Measurements from ENCODE around the gene UBXN11. TPM values are rescaled to one million over a fixed set of nuclear protein-coding genes. Genes with fewer than 3 reads are reported as not detected.
"Not testable (repeated sequence)": the region's sequence is repeated elsewhere in the genome, so short reads cannot be mapped to it uniquely, and the experiment has no call there.

UBXN11 gene
- total and polyA plus RNA-seq, 2 of the 13 experiments (the other 11 are each of a cell fraction or from before 2014, with no cell fraction given): 9.3 to 10.4 TPM

GRCh38 chr1:26336477-26337205 is 30.2 kb upstream of the UBXN11 start (continued):
- no peak for TF ChIP-seq DZIP1 (CRISPR knock-in tag; IDR thresholded peaks at IDR 0.05)
- TF ChIP-seq ZNF839 (CRISPR knock-in tag; IDR thresholded peaks at IDR 0.05; ENCODE audit: borderline replicate concordance): no peak
- TF ChIP-seq ZKSCAN8 (CRISPR knock-in tag; IDR thresholded peaks at IDR 0.05; ENCODE audit: borderline replicate concordance): no peak

- intact Hi-C loops (cut with micrococcal nuclease; ENCODE audit: unreplicated experiment) (no loop called here), in situ Hi-C loops (cut with HindIII; ENCODE audit: extremely low pct_ligation_motif_present, low pct_unique_long_range_greater_than_20kb) (no loop called here)
- Histone ChIP-seq H3K36me3 (replicated peaks in 1 of 2; ENCODE audit: control insufficient read depth in 1 of 2, insufficient read depth in 2 of 2, low read length in 2 of 2) (no peaks in the 10 kb centered on the region), H3K4me1 (ENCODE audit: insufficient read depth, low read length) (peaks cover 23% of the 10 kb centered on the region), H4K20me1 (ENCODE audit: insufficient read depth, low read length) (no peaks in the 10 kb centered on the region), H3K9ac (ENCODE audit: insufficient read depth, low read depth, low read length) (no peak overlapping the region), H2AFZ (ENCODE audit: low read length) (no peak overlapping the region), H3K9me3 (ENCODE audit: low read length) (no peaks in the 10 kb centered on the region), H3K4me3 (replicated peaks in 1 of 3; ENCODE audit: insufficient read depth in 1 of 3, low read depth in 2 of 3, low read length in 3 of 3) (no peak overlapping the region), H3K79me2 (ENCODE audit: insufficient read depth, low read length) (no peaks in the 10 kb centered on the region), H3K27me3 (ENCODE audit: control insufficient read depth in 1 of 2, insufficient read depth in 2 of 2, low read length in 2 of 2) (no peaks in the 10 kb centered on the region), H3K4me2 (ENCODE audit: low read depth, low read length) (no peak overlapping the region), H3K27ac (ENCODE audit: extremely low read length, insufficient read depth, low read length) (no peak overlapping the region)
- FAIRE-seq (no peak), ATAC-seq (no peak), DNase-seq (ENCODE audit: low spot score) (no peak)
- WGBS (ENCODE audit: low lambda C conversion rate): 89% methylated on average over 41 of the region's 41 CpGs
- no TSS peak for BruUV-seq (replicated peaks)
- ChIA-PET CTCF (ENCODE audit: low intra/inter-chr PET ratio, low total read pairs) (no interaction called here), POLR2A (no interaction called here)
- TF ChIP-seq ZFY (CRISPR knock-in tag; IDR thresholded peaks at IDR 0.05) (no peak), CEBPB (IDR thresholded peaks at IDR 0.05; ENCODE audit: borderline replicate concordance, low read depth, low read length) (peak; percentile 78), AGO1 (IDR thresholded peaks at IDR 0.05; ENCODE audit: low read depth, low read length, poor library complexity, severe bottlenecking) (peak; percentile 6)
Observed at GRCh38 chr1:26335774-26336476, 29.5 kb upstream of the UBXN11 start.

- WGBS (ENCODE audit: low lambda C conversion rate): 82% methylated on average over 8 of the region's 8 CpGs
- H3K79me2 ChIP-seq (ENCODE audit: insufficient read depth, low read length); H3K4me3 ChIP-seq (replicated peaks in 1 of 3; ENCODE audit: insufficient read depth in 1 of 3, low read depth in 2 of 3, low read length in 3 of 3); H3K27me3 ChIP-seq (ENCODE audit: control insufficient read depth in 1 of 2, insufficient read depth in 2 of 2, low read length in 2 of 2); CTCF ChIA-PET (ENCODE audit: low intra/inter-chr PET ratio, low total read pairs); H3K4me2 ChIP-seq (ENCODE audit: low read depth, low read length); H3K9me3 ChIP-seq (ENCODE audit: low read length); H3K36me3 ChIP-seq (replicated peaks in 1 of 2; ENCODE audit: control insufficient read depth in 1 of 2, insufficient read depth in 2 of 2, low read length in 2 of 2); DNase-seq (ENCODE audit: low spot score); H4K20me1 ChIP-seq (ENCODE audit: insufficient read depth, low read length); BruUV-seq (replicated peaks); H2AFZ ChIP-seq (ENCODE audit: low read length); in situ Hi-C loops (cut with HindIII; ENCODE audit: extremely low pct_ligation_motif_present, low pct_unique_long_range_greater_than_20kb); FAIRE-seq; H3K9ac ChIP-seq (ENCODE audit: insufficient read depth, low read depth, low read length); H3K27ac ChIP-seq (ENCODE audit: extremely low read length, insufficient read depth, low read length); ATAC-seq; intact Hi-C loops (cut with micrococcal nuclease; ENCODE audit: unreplicated experiment): not testable (repeated sequence)
- POLR2A ChIA-PET: interaction anchor here (1.4 to 2.1 kb wide), 2 partner anchors 17 to 26 kb away, joined by 4 read pairs; no protein-coding TSS in a partner anchor
- H3K4me1 ChIP-seq (ENCODE audit: insufficient read depth, low read length): peaks cover 16% of the 10 kb centered on the region
Observed at GRCh38 chr1:26333312-26333711, 26.9 kb upstream of the UBXN11 start.
